ENCODE results near the gene ALDH5A1. TPM values are rescaled to one million over a fixed set of nuclear protein-coding genes. Genes with fewer than 3 reads are reported as not detected.
A peak's percentile ranks its signal among the peaks of the same experiment; 100 is the strongest.
"Not testable (repeated sequence)": the region's sequence is repeated elsewhere in the genome, so short reads cannot be mapped to it uniquely, and the experiment has no call there.

The ALDH5A1 gene
- total RNA-seq, 2 donors from 2014 or later, result 10.5 to 14.6 TPM

GRCh38 chr6:24504649-24505586, 10.1 kb downstream of the ALDH5A1 start:
- Mint-ChIP-seq H3K9me3 (no peaks in the 10 kb centered on the region), H3K27ac (peak overlapping the region in 1 of 2 donors; percentile 73), H3K36me3 (peaks cover 16 to 32% of the 10 kb centered on the region in 2 donors)
- ATAC-seq (no peak), DNase-seq (ENCODE audit: low spot score in 2 of 2) (no peak)

- H3K27ac Mint-ChIP-seq, result no peak overlapping the region
- peaks cover 16 to 33% of the 10 kb centered on the region in 2 donors for H3K36me3 Mint-ChIP-seq
- no peak for DNase-seq (ENCODE audit: low spot score in 2 of 2)
- H3K9me3 Mint-ChIP-seq, result no peaks in the 10 kb centered on the region
- no peak for ATAC-seq
These were observed 12.2 kb downstream of the ALDH5A1 start for GRCh38 chr6:24506814-24507520.

- ATAC-seq; DNase-seq (ENCODE audit: low spot score in 2 of 2); H3K27ac Mint-ChIP-seq; H3K9me3 Mint-ChIP-seq: not testable (repeated sequence)
- H3K36me3 Mint-ChIP-seq, result peaks cover 14 to 27% of the 10 kb centered on the region in 2 donors
These were observed 17.2 kb downstream of the ALDH5A1 start for GRCh38 chr6:24511976-24512375.

- peak overlapping the region in 1 of 2 donors; percentile 3 for H3K27ac Mint-ChIP-seq
- no peak for ATAC-seq
- peaks cover 6 to 19% of the 10 kb centered on the region in 2 donors for H3K36me3 Mint-ChIP-seq
These were observed 18.8 kb downstream of the ALDH5A1 start for GRCh38 chr6:24513602-24514001.

DNA sequence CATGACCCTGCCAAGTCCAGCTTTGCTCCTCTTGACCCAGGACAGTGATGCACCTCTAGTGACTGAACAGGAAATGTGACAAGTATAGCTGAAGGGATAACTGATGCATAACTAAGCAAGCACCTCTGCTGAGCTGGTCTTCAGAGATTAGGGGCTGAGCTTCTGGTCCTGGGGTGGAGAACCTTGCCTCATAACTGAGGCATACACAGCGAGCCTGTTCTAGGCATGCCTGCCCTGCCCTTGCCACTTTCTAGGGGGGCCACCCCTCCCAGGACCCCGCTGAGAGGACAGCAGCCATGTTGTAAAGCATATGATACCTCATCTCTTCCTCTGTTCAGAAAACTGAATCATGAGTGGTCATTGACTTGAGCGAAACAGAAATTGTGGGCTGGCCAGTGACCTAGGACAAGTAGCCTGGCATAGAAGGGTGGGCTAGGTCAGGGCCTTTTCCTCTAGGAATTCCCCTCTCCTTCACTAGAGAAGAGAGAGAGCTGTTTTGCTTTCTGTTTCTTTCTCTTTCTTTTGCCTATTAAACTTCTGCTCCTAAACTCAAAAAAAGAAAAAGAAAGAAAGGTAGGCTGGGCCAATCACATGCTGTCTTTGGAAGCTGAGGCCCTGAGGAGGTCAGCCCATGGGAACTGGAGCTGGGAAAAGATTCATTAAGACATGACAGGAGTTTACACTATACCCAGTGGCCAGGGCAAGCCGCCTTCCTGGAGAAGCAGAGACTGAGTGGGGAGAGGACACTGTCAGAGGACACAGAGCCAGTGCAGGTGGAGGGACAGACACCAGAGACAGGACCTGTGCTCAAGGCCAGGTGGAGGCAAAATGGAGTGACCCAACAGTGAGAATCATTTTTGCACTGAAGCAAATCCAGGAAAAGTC, 23.1 kb downstream of the ALDH5A1 start:
- Mint-ChIP-seq H3K9me3 (no peaks in the 10 kb centered on the region), H3K27ac (peak overlapping the region; percentile 78), H3K36me3 (peaks cover 0 to 5% of the 10 kb centered on the region in 2 donors)
- DNase-seq (ENCODE audit: low spot score in 2 of 2) (no peak), ATAC-seq (peak in 1 of 2 donors; percentile 37)

More at GRCh38 chr6:24513602-24514001, 18.8 kb downstream of the ALDH5A1 start:
- no peak for DNase-seq (ENCODE audit: low spot score in 2 of 2)
- H3K9me3 Mint-ChIP-seq, result no peaks in the 10 kb centered on the region

DNA sequence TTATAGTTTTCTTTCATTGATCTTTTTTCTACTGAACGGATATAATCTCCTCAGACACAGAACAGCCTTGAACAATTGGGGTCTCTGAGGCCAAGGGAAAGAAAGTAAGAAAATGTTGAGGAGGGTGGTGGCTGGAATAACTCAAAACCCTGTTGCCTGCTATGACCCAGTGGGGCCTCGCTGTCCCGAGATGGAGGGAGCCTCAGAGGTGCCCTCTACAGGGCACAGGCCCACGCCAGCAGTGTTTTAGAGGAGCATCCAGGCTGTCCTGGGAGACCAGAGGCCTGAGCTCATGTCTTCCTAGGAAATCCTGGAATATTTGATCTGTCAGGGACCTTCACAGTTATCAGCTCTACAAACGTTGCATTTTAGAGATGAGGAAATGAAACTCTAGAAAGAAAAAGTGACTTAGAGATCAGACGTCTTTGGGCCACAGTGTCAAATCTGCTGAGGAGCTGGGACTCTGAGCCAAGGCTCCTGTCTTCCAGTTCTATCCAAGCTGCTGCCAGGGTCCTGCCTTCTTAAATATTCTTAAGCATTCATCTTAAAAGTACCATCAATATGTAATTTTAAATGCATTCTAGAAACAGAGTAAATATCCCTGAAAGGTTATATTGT, 26.3 kb downstream of the ALDH5A1 start:
- DNase-seq (ENCODE audit: low spot score in 2 of 2) (peak in 1 of 2 donors; percentile 40), ATAC-seq (peak; percentile 82 to 87)
- Mint-ChIP-seq H3K27ac (peak overlapping the region in 1 of 2 donors; percentile 32), H3K36me3 (no peaks in the 10 kb centered on the region), H3K9me3 (no peaks in the 10 kb centered on the region)

GRCh38 chr6:24522228-24523176, 27.7 kb downstream of the ALDH5A1 start:
- no peak for ATAC-seq
- Mint-ChIP-seq H3K36me3 (no peaks in the 10 kb centered on the region), H3K9me3 (no peaks in the 10 kb centered on the region), H3K27ac (no peak overlapping the region)
- no peak for DNase-seq (ENCODE audit: low spot score in 2 of 2)

- ATAC-seq (no peak), DNase-seq (ENCODE audit: low spot score in 2 of 2) (no peak)
- Mint-ChIP-seq H3K27ac (peak overlapping the region in 1 of 2 donors; percentile 37), H3K36me3 (no peaks in the 10 kb centered on the region), H3K9me3 (no peaks in the 10 kb centered on the region)
These were observed 29.6 kb downstream of the ALDH5A1 start for GRCh38 chr6:24524329-24524728.

GRCh38 chr6:24524805-24525204, 30.0 kb downstream of the ALDH5A1 start:
- no peak overlapping the region for H3K27ac Mint-ChIP-seq
- no peak for ATAC-seq

DNA sequence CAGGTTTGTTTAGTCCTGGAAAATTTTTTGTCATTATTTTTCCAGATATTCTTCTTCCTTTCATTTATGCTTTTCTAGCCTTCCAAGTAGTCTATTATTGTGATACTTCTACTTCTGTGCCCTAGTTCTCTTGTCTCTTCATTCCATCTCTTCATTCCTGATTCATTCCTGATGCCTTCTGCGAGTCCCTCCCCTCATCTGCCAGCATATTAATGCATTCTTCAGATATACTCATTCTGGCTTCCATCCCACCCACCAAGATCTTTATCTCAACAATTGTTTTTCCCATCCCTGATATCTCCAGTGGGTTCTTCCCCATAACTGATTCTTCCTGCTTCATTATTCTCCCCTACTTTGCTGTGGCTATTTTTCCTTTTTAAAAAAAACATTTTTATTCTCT, 35.2 kb downstream of the ALDH5A1 start:
- no peaks in the 10 kb centered on the region for H3K9me3 Mint-ChIP-seq
- no peak for ATAC-seq
- H3K36me3 Mint-ChIP-seq, result peaks cover 0 to 8% of the 10 kb centered on the region in 2 donors
- no peak overlapping the region for H3K27ac Mint-ChIP-seq
- no peak for DNase-seq (ENCODE audit: low spot score in 2 of 2)

More at GRCh38 chr6:24524805-24525204, 30.0 kb downstream of the ALDH5A1 start:
- Mint-ChIP-seq H3K9me3 (no peaks in the 10 kb centered on the region), H3K36me3 (no peaks in the 10 kb centered on the region)
- no peak for DNase-seq (ENCODE audit: low spot score in 2 of 2)

DNA sequence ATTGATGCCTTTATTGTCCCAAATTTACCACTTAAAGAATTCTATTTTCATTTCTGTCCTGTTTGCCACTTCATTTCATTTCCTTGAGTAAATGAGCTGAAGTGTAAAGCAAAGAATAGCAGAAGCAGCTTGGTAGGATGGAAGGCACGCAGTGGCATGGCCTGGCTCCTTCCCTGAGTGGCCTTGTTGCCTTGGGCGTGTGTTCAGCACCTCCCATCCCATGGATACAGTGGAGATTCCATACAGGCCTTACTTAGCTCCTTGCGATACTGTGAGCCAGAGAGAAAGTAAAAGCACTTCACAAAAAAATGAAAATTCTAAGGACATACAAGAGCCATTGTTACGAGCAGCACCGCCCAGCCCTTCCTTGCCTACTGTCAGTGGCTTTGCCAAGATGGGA, 39.6 kb downstream of the ALDH5A1 start:
- Mint-ChIP-seq H3K9me3 (no peaks in the 10 kb centered on the region), H3K27ac (no peak overlapping the region), H3K36me3 (peaks cover 0 to 8% of the 10 kb centered on the region in 2 donors)
- DNase-seq (ENCODE audit: low spot score in 2 of 2), result no peak
- ATAC-seq, result no peak

- Mint-ChIP-seq H3K27ac (no peak overlapping the region), H3K36me3 (peaks cover 0 to 8% of the 10 kb centered on the region in 2 donors), H3K9me3 (no peaks in the 10 kb centered on the region)
- ATAC-seq, result no peak
- DNase-seq (ENCODE audit: low spot score in 2 of 2), result no peak
These were observed 40.4 kb downstream of the ALDH5A1 start for GRCh38 chr6:24535210-24535609.

- ATAC-seq (no peak), DNase-seq (ENCODE audit: low spot score in 2 of 2) (no peak)
- no peaks in the 10 kb centered on the region for H3K36me3 Mint-ChIP-seq
- H3K27ac Mint-ChIP-seq, result no peak overlapping the region
- H3K9me3 Mint-ChIP-seq, result no peaks in the 10 kb centered on the region
These were observed 41.7 kb downstream of the ALDH5A1 start for GRCh38 chr6:24536466-24536865.

GRCh38 chr6:24537082-24537699, 42.4 kb downstream of the ALDH5A1 start:
- Mint-ChIP-seq H3K9me3 (no peaks in the 10 kb centered on the region), H3K27ac (no peak overlapping the region)
- no peak for ATAC-seq

More at GRCh38 chr6:24537082-24537699, 42.4 kb downstream of the ALDH5A1 start:
- no peaks in the 10 kb centered on the region for H3K36me3 Mint-ChIP-seq
- DNase-seq (ENCODE audit: low spot score in 2 of 2), result no peak

All from activated naive CD4-positive, alpha-beta T cell treated with anti-CD3 and anti-CD28 coated beads, Interleukin-2, amount 50 U/mL, for 72 hours (primary cell).